GM19239 (cell line): Measurements from ENCODE around the gene SPTBN1.
"Not testable (repeated sequence)": the region's sequence is repeated elsewhere in the genome, so short reads cannot be mapped to it uniquely, and the experiment has no call there.

Experiments
- DNase-seq: peaks from one replicate; pipeline ENCODE4 v3.0.0; 2011; ENCODE audit warnings: low spot score; ENCODE audit not compliant: insufficient read length
- FAIRE-seq: peaks from 2 replicates; lab custom pipeline; 2011; peaks lifted over from hg19 to GRCh38; lab: Jason Lieb, UNC

SPTBN1 gene

GRCh38 chr2:54675738-54676137, 219.6 kb downstream of the SPTBN1 start:
- DNase-seq (no peak), FAIRE-seq (no peak)

DNA sequence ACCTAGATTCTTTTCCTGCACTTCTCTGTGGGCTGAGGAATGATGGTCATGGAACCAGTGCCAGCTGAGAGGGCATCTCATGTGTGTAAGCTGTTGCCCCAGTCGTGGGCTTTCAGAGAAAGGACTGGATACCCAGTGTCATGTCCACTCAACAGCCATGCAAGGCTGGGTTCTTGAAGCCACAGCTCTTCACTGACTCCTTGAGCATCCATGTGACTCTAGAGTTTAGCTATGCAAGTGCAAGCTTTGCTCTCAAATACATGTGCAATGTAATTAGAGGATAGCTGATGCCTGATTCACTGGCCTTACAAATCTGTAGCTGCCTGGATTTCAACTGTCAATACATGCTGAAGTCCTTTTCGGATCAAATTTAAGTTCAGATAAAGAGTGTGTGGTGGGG, 220.5 kb downstream of the SPTBN1 start:
- FAIRE-seq (no peak), DNase-seq (no peak)

DNA sequence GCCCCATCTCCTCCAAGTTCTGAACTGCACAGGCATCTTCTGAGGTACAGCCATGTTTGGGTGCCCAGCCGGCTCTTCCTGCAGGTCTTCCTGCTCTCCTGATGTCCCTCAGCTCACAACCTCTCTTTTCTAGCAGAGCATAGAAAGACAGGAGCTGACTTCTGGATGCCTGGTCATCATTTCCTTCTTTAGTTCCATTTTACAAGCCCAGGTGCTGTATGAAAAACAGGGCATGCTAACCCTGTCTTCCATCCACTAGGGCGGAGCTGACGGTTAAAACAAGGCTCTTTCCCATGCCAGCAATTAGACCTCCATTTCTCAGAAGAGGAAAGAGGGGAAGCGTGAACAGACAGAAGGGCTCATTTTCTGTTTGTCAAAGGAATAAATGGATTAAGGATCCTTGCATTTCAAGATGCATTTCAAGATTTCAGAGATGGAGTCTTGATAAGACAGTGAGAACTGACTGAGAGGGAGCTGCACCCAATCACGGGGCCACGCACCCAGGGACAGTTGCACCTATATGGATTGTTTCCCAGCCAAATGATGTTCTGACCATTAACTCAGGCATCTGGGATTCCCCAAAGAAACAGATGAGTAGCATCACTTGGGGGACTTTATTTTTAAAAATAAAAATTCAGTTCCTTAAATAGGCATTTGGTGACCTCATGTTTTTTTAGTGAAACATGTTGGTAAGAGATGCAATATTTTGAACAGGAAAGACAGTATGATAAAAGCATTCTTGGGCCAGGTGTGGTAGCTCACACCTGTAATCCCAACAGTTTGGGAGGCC, 221.5 kb downstream of the SPTBN1 start:
- DNase-seq (no peak), FAIRE-seq (no peak)

DNA sequence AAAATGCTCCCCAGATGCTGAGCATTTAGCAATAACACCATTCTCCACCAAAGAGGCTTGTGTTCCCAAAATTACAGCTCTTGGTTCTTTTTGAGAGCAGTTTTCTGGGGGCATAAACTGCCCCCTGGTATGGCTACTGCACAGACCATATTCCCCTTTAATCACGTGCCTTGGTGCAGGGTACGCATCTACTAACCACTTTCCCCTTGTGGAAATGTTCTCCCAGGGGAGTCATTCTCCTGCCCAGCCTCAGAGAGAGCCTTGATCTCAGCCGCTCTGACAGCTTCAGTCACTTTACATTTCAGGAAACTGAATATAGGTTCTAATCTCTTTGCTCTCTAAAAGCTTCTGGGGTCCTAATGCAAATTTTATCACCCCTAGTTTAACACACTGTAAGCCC, 222.6 kb downstream of the SPTBN1 start:
- no peak for DNase-seq
- FAIRE-seq: no peak

DNA sequence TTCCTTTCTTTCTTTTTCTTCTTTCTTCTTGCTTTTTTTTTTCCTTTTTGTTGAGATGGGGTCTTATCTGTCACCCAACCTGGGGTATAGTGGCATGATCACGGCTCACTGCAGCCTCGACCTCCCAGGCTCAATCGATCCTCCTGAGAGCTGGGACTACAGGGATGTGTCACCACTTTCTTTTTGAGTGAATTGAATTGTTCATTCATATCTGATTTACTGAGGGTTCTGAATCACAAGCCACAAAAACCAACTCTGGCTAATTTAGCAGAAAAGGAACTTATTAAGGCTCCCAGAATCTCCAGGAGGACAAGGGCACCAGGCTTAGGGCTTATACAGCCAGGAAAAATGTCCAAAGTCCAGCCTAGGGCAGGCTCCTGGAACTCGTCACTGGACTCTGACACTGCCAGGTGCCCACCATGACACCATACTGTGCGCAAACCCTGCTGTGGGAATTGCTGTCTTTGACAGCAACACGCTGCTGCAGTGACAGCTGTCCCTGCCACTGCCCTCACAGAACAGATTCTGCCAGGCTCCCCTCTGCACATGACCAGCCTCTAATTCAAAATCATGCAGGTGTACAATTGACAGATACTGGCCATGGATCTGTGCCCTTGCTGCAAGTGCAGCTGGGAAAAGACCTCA, 224.4 kb downstream of the SPTBN1 start:
- FAIRE-seq: peak; percentile 82
- no peak for DNase-seq

GRCh38 chr2:54681416-54681815, 225.3 kb downstream of the SPTBN1 start:
- FAIRE-seq: no peak
- DNase-seq: no peak

DNA sequence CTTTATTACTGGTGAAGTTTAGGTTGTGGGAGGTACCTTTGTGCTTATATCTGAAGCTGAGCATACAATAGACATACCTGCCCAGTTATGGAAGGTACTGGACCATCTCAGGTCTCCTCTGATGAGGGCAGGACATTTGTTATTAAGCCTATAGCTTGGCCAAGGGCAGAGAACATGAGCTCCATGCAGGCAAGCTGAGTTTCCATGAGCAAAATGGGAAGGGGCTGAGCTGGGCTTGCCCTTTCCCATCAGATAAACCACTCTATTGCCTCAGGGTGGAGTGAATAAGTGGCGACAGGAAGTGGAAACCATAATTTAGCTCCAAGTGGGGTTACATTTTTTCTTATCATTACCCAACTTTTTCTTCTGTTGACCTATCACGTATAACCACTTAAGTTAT, 227.5 kb downstream of the SPTBN1 start:
- no peak for DNase-seq

GRCh38 chr2:54685263-54685775, 229.2 kb downstream of the SPTBN1 start:
- DNase-seq (no peak), FAIRE-seq (no peak)

More for the DNA sequence above, 227.5 kb downstream of the SPTBN1 start:
- FAIRE-seq: no peak

- FAIRE-seq (peak; percentile 51), DNase-seq (no peak)
These were observed 231.5 kb downstream of the SPTBN1 start for GRCh38 chr2:54687595-54688152.

DNA sequence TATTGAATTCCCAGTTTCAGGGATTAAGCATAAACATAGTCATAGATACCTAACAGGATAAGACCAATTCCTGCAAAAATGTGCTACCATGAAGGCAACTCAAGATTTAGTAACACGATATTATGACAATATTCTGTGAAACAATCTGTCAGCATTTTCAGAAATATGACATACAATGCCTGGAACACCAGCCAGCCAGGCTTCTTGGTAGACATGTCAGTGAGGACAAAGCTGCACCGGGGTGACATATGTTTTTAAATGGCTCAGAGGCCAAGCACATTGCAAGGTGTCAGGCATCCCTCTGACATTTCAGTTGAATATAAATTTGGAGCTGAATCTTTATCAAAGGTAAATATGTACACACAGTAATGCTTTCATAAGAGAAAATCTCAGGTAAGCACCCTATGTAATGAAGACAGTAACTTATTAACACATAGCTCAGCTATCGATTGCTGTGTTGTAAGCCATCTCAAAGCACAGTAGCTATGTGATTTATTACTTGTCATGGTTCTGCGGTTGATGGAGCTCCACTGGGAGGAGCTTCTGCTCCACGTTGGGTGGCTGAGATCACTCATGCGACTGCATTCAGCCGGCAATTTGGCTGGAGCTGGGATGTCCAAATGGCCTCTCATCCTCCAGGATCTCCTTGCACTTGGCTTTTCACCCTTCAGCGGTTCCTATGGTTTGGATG, 235.5 kb downstream of the SPTBN1 start:
- no peak for DNase-seq
- no peak for FAIRE-seq

- DNase-seq (no peak), FAIRE-seq (no peak)
These were observed 236.4 kb downstream of the SPTBN1 start for GRCh38 chr2:54692556-54692955.

DNA sequence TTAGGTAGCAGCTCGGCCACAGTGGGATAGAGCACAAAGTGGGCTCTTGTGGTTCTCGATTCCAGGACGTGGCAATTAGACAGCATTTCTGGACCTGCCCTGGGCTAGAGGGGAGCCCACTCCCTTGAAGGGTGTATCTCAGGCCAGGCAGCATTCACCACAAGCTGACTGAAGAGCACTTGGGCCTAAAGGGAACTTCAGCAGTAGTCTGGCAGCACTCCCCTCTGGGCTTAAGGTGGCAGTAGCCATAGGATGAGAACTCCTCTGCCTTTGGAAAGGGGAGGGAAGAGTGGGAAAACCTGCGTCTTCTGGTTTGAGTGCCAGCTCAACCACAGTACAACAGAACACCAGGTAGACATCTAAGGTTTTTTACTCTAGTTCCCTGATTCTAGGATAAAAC, 239.3 kb downstream of the SPTBN1 start:
- no peak for FAIRE-seq
- DNase-seq: no peak

- FAIRE-seq: no peak
- DNase-seq: no peak
These were observed 241.8 kb downstream of the SPTBN1 start for GRCh38 chr2:54697934-54698333.

DNA sequence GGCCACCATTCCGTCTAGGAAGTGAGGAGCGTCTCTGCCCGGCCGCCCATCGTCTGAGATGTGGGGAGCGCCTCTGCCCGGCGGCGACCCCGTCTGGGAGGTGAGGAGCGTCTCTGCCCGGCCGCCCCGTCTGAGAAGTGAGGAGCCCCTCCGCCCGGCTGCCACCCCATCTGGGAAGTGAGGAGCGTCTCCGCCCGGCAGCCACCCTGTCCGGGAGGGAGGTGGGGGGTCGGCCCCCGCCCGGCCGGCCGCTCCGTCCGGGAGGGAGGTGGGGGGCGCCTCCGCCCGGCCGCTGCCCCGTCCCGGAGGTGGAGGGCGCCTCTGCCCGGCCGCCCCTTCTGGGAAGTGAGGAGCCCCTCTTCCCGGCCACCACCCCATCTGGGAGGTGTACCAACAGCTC, 242.8 kb downstream of the SPTBN1 start:
- FAIRE-seq, DNase-seq: not testable (repeated sequence)

- no peak for FAIRE-seq
- no peak for DNase-seq
These were observed 243.5 kb downstream of the SPTBN1 start for GRCh38 chr2:54699665-54700064.

DNA sequence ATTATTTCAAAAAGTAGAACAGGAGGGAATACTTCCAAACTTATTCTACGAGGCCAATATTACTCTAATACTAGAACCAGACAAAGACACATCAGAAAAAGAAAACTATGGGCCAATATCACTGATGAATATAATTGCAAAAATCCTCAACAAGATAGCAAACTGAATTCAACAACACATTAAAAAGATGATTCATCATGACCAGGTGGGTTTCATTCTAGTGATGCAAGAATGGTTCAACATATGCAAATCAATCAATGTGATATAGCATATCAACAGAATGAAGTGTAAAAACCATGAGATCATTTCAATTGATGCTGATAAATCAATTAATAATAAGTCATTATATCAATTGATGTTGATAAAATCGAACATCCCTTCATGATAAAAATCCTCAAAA, 244.9 kb downstream of the SPTBN1 start:
- no peak for FAIRE-seq
- no peak for DNase-seq

DNA sequence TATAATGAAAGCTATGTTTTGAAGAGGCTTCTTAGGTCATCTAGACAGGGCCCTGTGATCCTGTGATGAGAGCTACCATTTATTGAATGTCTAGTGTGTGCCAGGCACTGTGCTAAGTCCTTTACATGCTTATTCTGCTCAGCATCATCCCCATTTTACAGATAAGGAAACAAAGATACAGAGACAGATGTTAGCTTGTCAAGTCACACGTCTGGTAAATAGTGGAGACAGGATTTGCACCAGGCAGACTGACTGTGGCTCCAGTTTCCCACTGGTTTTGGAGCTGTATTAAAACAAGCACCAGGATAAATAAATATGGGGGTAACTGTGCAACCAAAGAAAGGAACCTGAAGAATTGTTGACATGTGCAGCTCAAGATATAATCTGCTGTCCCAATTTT, 248.1 kb downstream of the SPTBN1 start:
- no peak for DNase-seq
- no peak for FAIRE-seq

GRCh38 chr2:54704688-54705605, 248.8 kb downstream of the SPTBN1 start:
- DNase-seq: no peak
- FAIRE-seq: peak; percentile 53

- FAIRE-seq: no peak
These were observed 250.5 kb downstream of the SPTBN1 start for GRCh38 chr2:54706622-54707021.

More at GRCh38 chr2:54706622-54707021, 250.5 kb downstream of the SPTBN1 start:
- no peak for DNase-seq
